Stimulated activated CD4-positive, alpha-beta T cell treated with anti-CD3 and anti-CD28 coated beads, Interleukin-12 subunit alpha, Interleukin-12 subunit beta, amount 100 ng/mL, for 48 hours (primary cell): ENCODE data around the gene RPS6KA2.
"Not testable (repeated sequence)": the region's sequence is repeated elsewhere in the genome, so short reads cannot be mapped to it uniquely, and the experiment has no call there.

Experiments used
- DNase-seq, 3 donors: peaks; one replicate each; pipeline ENCODE4 v3.0.0-alpha.2; 2020; ENCODE audit warnings: low read depth in 2 of 3, low spot score in 1 of 3

The RPS6KA2 gene

DNA sequence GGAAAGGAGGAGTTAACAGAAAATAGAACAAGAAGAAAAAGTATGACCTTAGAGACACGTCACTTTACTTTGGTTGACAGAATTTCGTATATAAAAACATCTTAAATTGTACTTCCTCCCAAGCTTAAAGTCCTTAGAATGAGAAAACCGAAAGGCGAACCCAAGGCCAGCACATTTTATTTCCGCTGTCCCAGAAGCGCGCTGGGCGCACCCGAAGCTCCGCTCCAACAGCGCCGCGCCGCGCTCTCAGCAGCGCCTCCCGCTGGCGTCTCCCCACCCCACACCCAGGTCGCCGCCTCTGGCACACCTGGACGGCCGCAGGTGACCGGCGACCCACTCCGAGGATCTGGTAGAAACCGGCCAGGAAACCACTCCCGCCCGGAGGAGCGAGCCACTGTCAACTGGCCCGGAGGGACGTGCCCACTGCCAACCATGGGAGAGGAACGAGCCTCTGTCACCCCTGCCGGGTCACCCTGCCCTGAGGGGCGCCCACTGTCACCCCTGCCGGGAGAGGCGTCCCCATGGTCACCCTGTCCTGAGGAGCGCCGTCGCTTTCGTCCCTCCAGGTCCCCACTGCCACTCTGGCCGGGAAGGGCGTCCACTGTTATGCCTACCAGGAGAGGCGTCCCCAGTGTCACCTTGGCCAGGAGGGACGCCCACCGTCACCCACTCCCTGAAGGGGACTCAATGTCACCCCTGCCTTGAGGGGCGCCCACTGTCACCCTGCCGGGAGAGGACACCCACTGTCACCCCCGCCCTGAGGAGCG is 245.1 kb downstream of the RPS6KA2 start:
- peak; percentile 45 to 70 (median 56) for DNase-seq

DNA sequence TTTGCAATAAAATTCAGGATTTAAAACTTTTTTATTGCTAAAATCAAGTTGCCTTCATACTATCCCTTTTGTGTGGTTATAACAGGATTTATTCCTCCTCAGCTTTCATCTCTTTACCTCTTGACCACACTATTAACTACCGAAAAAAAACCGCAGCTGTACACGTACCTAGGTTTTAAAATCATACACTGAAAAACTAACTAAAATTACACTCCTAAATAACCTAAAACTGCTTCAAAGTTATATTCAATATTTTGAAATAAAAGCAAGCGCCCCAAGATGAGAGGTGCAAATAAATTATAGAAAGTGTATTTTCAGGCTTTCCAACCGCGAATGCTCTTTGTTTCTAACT is 245.7 kb downstream of the RPS6KA2 start:
- no peak for DNase-seq

DNA sequence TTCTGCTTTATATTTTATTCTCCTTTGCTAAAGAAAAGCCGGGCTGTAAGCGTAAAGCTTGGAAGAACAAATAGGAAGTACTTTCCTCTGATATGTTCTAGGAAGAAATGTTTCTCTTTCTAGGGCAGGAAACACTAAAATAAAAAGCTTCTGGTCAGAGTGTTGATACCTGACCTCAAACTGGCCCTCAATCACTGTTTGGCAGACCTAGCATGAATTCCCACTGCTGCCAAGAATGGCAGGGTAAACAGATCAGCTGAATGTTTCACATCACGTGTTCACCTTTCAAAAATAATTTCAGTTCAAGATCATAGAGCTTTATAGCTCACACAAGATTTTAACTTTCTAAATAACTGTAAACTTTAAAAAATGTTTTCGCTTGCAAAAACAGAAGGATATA is 247.3 kb downstream of the RPS6KA2 start:
- no peak for DNase-seq

DNA sequence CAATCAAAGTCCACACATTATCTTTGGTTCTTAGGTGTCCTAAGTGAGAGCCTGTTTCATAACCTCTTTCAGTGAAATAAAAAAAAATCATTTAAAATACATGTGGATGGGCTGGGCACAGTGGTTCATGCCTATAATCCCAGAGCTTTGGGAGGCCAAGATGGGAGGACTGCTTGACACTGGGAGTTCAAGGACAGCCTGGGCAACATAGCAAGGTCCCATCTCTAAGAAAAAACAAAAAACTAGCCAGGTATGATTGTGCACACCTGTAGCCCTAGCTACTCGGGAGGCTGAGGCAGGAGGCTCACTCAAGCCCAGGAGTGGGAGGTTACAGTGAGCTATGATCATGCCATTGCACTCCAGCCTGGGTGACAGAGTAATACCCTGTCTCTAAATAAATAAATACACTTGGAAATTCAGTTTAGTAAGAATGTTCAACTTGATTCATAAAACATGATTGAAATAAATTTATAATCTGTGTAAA is 247.9 kb downstream of the RPS6KA2 start:
- no peak for DNase-seq

DNA sequence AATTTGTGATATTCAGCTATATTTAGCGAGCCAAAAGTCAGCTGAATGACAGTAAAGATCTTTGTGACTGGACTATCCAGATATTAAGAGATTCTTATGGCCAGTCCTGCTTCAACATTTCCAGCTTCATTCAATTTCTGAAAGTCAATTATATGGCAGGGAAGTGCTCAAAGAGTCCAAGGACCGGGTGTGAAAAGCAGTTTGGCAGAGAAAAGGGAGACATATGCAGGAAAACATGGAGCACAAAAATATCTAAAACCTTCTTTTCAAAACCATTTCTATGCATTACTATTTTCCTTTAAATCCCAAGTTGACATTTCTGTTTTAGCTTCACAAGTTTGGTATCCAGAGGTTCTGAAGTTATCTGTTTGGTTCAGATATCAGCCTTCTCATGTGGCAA is 249.3 kb downstream of the RPS6KA2 start:
- DNase-seq, result no peak

DNA sequence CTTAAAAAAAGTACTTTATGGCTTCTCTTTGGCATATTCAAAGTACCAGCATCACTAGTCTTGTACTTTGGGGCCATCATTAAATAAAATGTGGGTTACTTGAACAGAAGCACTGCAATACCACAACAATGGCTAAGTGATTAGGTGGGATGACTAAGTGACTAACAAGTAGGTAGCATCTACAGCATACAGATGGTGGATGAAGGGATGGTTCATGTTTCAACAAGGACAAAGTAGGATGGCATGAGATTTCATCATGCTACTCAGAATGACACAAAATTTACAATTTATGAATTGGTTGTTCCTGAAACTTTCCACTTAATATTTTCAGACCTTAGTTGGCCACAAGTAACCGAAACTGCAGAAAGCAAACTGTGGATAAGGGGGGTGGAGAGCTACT is 252.0 kb downstream of the RPS6KA2 start:
- no peak for DNase-seq

DNA sequence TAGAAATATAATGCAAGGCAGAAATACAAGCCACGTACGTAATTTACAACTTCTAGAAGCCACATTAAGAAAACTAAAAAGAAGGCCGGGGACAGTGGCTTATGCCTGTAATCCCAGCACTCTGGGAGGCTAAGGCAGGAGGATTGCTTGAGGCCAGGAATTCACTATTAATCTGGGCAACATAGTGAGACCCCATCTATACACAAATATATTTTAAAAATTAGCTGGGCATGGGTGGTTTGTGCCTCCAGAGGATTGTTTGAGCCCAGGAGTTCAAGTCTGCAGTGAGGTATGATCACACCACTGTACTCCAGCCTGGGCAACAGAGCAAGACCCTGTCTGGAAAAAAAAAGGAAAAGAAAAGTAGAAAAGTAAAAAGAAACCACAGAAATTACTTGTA is 256.6 kb downstream of the RPS6KA2 start:
- DNase-seq, result no peak

DNA sequence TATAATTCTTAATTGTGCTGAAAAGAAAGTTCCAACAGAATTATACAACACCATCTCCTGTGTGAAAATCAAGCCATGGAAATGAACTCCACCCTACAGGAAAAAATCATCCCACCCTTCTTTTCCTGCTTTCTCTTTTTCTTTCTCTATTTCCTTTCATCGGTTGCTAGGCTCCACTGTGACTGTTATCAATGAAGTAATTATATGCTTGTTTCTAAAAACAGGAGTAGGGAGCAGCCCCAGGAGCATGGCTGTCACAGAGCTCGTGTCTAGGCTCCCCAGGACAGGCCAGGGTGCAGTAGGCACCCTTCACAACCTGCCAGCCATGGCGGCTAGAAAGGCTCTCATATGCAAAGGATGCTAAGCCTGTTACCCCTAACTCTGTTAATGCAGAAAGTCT is 257.3 kb downstream of the RPS6KA2 start:
- DNase-seq, result no peak

DNA sequence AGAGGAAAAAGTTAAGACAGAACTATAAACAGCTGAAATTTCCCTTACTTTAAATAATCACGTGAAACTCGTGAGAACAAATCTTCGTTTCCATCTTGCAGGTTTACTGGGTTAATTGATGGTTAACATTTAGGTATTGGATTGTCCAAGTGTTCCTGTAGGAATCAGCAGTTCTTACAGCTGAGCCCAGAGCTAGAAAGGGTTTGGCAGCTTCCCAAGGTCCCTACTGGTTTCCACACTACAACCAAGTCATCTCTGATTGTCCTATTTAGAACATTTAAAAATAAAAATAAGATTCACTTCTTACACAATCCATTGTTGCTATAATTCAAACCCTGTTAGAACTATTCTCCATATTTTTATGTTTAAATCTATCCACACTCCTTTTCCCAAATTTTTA is 260.1 kb downstream of the RPS6KA2 start:
- no peak for DNase-seq

DNA sequence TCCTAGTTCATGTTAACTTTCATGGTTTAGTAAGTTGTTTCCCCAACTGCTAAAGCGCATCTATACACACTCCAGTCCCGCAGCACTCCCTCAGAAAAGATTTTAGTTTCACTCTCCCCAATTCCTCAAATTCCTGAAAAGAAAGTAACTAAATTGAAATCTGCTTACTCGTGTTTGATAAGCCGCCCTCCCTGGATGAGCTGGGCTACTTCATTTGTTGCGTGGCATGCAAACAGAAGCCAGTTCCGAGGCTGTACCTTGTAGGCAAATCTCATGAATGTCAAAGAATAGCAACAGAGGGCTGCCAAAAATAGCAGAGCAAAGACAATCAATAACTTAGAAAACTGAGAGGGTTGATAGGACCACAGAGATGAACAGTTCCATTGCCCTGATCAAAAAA is 261.2 kb downstream of the RPS6KA2 start:
- DNase-seq, result no peak

DNA sequence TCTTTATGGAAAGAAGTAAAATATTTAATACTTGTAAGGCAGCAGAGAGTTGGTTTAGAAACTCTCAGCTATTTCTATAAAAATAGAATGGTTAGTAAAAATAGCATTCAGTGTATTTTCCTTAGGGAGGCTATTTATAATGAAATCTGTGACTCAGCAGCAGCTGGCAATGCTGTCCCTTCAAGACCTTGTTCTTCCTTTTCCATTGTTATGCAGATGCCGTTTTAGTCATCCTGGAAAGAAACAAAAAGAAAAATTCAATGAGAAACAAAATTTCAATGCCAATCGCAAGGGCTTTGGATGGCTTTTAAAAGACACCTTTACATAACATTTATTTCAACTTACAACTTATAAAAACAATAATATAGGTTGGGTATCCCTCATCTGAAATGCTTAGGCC is 261.8 kb downstream of the RPS6KA2 start:
- no peak for DNase-seq

DNA sequence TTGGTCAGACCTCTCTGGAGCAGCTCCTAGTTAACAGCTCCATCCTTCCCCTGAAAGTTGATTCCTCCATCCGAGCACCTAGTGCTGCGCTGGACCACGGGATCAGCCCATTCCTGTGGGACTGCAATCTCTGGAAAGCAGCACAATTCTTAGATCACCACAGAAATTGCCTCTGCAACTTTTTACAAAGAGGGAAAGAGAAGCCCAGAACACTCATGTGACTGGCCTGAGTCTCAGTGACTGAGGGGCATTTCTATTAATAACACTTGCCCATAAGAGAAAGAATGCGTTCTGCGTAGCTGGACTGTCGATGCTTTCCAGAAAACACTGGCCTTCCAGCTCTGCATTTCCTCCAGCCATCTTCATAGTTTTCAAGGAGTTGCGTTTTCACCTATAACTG is 262.6 kb downstream of the RPS6KA2 start:
- no peak for DNase-seq

DNA sequence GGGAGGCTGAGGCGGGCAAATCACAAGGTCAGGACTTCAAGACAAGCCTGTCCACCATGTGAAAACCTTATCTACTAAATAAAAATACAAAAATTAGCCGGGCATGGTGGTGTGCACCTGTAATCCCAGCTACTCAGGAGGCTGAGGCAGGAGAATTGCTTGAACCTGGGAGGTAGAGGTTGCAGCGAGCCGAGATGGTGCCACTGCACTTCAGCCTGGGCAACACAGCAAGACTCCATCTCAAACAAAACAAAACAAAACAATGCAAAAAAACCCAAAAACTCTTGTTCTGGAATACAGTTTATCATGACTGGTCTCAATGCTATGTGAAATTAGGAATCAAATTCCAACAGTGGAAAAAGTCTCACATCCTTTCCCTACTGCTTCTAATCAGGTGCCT is 264.6 kb downstream of the RPS6KA2 start:
- DNase-seq, result not testable (repeated sequence)

DNA sequence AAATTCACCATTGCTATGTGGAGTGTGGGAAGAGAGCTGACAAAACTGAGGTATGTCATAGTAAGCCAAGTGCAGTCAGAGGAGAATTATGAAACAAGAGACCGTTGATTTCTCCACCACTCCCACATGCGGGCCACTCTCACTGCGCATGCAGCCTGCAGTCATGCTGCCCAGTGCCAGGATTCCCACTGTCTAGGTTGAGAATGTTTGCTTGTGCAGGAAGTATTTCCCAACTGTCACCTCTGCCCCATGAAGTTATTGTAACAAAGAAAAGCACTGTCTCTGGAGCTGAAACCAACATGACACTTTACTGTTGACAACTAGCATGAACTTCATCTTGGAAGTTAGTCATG is 266.0 kb downstream of the RPS6KA2 start:
- no peak for DNase-seq

DNA sequence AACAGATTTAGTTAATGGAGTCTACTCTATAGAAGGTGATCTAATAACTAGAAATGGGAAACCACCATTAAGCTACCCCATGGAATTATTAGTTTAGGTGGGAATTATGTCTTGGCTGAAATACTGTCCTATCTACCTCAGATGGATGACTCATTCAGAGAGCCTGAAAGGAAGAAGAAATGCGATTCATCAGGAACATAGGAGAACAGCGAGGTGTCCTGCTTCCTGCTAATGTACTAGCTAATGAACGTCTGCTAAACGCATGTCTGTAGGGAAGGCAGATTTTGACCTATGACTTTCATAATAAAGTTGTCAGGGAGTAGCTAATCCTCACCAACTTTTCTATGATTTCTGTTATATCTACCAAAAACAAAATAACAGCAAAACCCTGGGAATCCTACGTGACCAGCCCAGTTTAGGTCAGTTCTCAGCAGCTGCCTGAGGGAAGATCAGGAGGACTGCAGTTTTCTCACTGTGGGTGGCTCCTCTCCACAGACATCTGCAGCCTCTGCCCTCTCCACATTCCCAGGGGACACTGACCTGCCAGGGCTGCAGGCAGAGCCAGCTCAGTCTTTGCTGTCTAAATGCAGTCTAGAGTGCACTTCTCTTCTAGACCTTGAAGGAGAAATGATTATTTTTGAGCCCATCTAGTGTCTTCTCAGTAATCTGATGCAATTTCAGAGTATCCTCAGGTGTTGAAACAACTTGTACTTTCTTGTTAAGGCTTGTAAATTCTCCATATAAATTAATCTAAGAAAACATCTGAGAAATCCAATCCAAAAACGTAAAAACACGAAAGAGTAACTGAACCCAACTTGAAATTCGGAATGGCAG is 266.6 kb downstream of the RPS6KA2 start:
- DNase-seq, result no peak
